Measurements from ENCODE around the gene PSMB8. TPM values are rescaled to one million over a fixed set of nuclear protein-coding genes. Genes with fewer than 3 reads are reported as not detected.

PSMB8 gene
- total RNA-seq, 1 donor from 2014 or later, result 5.3 TPM

GRCh38 chr6:32855467-32856174 lies 11.8 kb upstream of the PSMB8 start:
- DNase-seq, result no peak

- DNase-seq, result no peak
Observed at GRCh38 chr6:32854376-32855178, 10.7 kb upstream of the PSMB8 start.

DNA sequence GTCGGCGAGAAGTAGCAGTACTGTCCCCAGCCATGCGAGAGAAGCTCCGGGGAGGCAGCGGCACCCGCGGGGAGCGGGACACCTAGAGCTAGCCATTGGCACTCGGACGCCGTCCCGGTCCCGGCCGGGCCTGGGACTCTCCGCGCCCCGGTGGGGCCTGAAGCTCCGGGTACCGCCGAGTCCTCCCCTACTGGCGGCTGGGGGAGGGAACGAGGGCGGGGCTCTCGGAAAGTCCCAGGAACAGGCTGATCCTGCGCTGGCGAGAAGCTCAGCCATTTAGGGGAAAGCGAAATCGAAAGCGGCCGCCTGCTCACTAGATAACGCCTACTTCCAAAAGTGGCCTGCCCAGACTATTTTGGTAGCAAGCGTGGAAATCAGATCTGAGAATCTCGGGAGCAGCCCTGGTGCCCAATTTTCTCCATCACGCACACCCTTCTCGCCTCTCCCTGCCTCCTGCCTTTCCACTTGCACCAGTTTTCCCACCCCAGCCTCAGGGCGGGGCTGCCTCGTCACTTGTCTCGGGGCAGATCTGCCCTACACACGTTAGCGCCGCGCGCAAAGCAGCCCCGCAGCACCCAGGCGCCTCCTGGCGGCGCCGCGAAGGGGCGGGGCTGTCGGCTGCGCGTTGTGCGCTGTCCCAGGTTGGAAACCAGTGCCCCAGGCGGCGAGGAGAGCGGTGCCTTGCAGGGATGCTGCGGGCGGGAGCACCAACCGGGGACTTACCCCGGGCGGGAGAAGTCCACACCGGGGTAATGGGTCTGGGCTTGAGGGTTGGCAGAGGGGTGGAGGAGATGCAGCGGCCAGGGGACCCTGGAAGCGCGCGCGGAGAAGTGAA lies 9.9 kb upstream of the PSMB8 start, which contains the start of the genes PSMB9 and TAP1:
PSMB9 (plus strand) TSS at position 652 of the 835 bp plus-strand sequence; CDS start at position 690, 38 bp downstream.
TAP1 (minus strand) TSS at position 164 of the 835 bp plus-strand sequence; CDS start at position 96, 68 bp downstream.
- peak; percentile 91 for DNase-seq

DNA sequence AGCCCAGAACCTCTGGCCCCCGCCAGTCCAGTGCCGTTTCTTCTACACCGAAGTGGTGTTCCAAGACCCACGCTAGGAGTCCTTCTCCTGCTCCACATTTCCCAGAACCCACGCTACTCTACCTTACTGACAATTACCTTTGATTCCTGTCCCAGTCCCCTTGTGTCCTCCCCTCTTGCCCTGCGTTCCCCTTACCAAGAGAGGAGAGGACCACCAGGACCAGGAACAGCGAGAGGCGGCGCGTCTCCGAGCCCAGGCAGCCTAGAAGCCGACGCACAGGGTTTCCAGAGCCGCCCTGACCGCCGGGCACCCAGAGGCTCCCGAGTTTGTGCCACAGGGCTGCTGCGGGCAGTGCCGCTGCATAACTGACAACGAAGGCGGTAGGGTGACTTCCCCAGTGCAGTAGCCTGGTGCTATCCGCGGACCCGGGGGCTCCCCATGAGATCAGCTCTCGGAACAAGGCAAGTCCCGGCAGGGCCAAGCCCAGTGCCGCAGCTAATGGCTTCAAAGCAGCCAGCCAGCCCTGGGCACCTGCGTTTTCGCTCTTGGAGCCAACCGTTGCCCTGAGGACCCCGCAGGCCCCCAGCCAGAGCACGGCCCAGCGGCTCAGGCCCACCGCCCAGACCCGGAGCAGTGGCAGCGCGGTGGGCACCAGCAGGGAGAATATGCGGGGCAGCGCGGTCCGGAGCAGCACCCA lies 9.1 kb upstream of the PSMB8 start:
- DNase-seq, result no peak

GRCh38 chr6:32852018-32852843 lies 8.4 kb upstream of the PSMB8 start:
- no peak for DNase-seq

- no peak for DNase-seq
Observed at GRCh38 chr6:32851025-32851424, 7.2 kb upstream of the PSMB8 start.

- DNase-seq, result no peak
Observed at GRCh38 chr6:32849126-32849525, 5.3 kb upstream of the PSMB8 start.

DNA sequence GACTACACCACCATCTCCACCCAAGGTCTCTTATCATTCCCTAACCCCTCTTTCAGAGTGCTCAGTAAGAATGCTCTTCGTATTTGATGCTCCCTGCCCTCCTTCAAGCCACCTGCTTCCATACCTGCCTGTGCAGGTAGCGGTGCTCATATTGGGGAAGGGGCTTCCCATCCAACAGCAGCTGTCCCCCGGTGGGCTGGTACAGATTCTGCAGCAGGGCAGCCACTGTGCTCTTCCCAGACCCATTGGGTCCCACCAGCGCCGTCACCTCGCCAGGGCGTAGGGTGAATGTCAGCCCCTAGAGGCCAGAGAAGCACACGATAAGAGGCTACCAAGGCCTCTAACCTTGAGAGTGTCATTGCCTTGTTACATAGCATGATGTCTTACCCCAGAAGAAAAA lies 3.9 kb upstream of the PSMB8 start:
- DNase-seq, result no peak

GRCh38 chr6:32847004-32847403 lies 3.2 kb upstream of the PSMB8 start:
- no peak for DNase-seq

GRCh38 chr6:32845384-32845884 lies 1.6 kb upstream of the PSMB8 start:
- no peak for DNase-seq

DNA sequence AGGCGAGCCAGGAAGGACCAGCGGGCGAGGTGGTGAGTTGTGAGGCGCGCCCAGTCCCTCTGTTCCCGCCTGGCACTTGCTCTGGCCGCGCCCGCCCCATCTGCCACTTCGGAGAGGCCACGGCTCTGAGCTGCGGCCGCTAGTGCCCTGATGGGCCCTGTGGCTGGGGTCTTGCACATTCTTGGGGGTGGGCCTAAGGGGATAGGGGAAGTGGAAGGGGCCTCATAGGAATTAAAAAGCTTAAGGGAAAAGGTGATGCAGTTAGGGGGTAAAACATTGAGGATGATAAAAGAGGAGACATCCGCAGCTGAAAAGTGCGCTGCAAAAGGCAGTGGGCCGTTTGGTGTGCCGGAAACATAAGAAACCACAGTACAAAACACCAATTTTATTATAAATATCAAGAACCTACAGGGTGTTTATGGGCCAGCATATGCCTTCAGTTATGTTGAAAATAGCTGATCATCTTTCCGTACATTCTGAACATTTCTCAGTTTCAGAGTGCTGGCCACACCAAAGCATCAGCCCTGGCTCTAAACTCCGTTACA lies 1.1 kb upstream of the PSMB8 start:
- DNase-seq, result no peak

DNA sequence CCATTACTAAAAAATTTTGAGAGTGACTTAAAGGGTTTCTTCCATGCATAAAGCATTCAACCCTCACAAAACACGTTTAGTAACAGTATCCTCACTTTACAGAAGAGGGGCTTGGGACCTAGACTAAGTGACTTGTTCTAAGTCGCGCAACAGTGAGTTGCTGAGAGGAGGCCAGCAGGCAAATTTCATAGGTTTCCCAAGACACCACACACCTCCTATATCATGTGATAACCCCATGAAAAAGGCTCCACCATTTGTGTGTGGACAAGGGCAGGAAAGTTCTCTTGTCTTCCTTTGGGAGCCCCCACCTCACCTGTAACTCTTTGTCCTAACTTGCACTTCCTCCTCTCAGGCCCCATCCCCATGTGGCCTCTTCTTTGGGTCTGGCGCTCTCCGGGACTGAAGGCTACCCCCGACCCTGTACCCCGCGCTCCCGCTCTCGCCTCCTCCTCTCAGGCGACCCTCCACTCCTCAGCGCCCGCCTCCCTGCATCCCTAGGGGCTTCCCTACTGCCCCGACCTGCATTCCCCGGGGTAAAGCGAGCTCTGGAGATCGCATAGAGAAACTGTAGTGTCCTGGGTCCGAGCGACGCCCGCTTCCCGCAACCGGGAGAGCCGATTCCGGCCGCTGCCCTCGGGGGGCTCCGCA lies 392 bp downstream of the PSMB8 start:
- DNase-seq, result no peak

GRCh38 chr6:32842690-32843089 lies 1.2 kb downstream of the PSMB8 start:
- no peak for DNase-seq

DNA sequence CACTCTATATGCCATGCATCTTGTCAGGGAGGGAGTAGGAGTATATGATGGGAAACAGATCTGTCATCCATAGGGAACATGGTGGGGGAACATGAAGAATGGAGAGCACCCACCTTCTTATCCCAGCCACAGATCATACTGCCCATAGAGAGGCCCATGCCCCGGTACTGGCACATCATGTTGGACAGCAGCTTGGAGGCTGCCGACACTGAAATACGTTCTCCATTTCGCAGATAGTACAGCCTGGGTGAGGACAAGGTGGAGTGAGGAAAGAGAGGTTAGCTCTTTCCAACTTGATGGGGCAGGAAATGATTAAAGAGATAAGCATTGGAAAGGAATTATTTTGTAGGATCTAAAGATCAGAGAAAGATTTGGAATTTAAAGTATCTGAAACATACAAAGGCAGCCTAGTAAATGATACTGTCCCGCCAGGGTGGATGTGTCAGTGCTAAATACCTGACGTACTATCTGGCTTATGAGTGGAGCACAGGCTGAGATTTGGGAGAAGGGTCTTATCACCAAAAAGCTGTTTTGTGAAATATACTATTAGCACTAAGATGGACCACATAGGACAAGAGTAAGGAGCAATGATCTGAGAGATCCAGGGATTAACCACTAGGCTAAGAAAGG lies 1.7 kb downstream of the PSMB8 start:
- DNase-seq, result no peak

- no peak for DNase-seq
Observed at GRCh38 chr6:32840604-32841246, 3.1 kb downstream of the PSMB8 start.

- DNase-seq, result no peak
Observed at GRCh38 chr6:32839356-32839755, 4.5 kb downstream of the PSMB8 start.

DNA sequence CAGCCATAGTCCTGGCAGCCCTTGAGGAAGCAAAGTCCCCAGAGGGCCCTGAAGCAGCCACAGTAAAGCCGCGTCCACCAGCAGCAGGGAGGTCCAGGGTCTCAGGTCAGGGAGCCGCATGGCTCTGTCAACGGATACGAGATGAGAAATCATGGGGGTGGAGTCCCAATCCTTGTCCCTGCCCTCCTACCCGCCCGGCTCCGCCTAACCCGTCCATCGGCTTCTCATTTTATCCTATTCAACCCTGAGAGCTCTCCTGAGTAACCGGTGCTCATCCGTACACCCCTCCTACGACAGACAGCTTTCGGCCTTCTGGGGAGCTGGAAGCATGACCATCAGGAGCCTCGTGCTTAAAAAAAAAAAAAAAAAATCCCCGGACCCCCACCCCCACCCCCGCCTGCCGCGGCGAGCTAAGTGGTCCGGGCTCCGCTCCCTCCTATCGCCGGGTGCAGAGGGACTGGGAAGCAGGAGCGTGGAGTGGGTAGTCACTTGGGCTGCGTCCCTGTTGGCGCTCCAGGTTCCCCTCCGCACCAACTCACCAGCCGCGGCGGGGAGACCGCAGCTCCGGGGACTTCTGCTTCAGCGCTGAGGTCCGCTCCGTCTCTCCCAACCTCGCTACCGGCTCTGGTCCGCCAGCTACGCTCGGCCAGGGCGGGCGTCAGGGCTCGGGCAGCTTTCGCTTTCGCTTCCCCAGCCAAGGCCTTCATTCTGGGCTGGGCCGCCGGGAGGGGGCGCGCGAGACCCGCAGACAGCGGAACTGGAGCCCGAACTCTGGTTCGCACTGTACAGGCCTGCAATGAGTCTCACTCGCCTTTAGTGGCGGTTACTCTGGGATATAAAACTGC lies 5.5 kb downstream of the PSMB8 start, which contains the start of gene TAP2:
TAP2 (minus strand) TSS at position 626 of the 845 bp plus-strand sequence; CDS start at position 120, 506 bp downstream.
- peak; percentile 95 for DNase-seq

DNA sequence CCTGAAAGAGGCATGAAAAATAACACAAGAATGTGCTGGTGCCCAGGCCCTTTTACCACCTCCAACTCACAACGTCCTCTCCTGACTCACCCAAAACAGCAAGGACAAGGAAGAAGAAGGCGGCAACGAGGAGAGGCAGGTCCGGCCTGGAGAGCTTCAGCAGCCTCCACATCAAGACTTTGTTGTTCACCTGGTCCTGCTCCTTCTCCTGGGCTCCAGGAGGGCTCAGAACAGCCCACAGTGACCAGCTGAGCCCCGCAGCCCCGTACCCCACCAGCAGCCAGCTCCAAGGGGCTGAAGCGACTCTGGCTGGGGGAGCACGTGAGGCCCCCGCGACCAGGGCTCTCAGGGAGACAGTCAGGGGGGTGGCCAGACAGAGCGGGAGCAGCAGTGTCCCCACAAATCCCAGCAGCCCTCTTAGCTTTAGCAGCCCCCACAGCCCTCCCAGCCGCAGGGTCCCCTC lies 6.2 kb downstream of the PSMB8 start:
- no peak for DNase-seq

All from occipital lobe (tissue), 2 donors.